GM12878 (cell line): Measurements from ENCODE around the gene FLT1. TPM values are rescaled to one million over a fixed set of nuclear protein-coding genes. Genes with fewer than 3 reads are reported as not detected.

Source experiments
- ATAC-seq: fragments of 200-7000 bp; cut with Tn5 transposase; 3 replicates; pipeline ENCODE4 v1.9.1; 2020; ENCODE audit warnings: mild to moderate bottlenecking, moderate library complexity
- BruUV-seq: library from RNA; stranded (reverse); fragments of 400-500 nt; replicated peaks from 2 replicates; lab custom pipeline; 2021; lab: Mats Ljungman, UMichigan
- CTCF ChIA-PET: fragments of 300-600 bp; sonication (Branson Sonifier 250); formaldehyde crosslinking; extraction: SDS; loops from one replicate; lab custom pipeline; 2021; ENCODE audit warnings: inconsistent platforms; lab: Yijun Ruan, JAX
- POLR2A ChIA-PET: fragments of 350-600 bp; formaldehyde crosslinking; extraction: SDS; loops from one replicate; lab custom pipeline; 2021; ENCODE audit warnings: inconsistent platforms; lab: Charles Lee
- RAD21 ChIA-PET: fragments of 300-600 bp; sonication (Branson Sonifier 250); formaldehyde crosslinking; loops from one replicate; lab custom pipeline; 2023; ENCODE audit warnings: antibody characterized with exemption; ENCODE audit not compliant: unreplicated experiment; lab: Charles Lee
- SMC1A ChIA-PET: fragments of 300-600 bp; sonication (Branson Sonifier 250); formaldehyde crosslinking; loops from one replicate; lab custom pipeline; 2023; ENCODE audit not compliant: unreplicated experiment, uncharacterized antibody; lab: Charles Lee
- DNase-seq: peaks from one replicate; pipeline ENCODE4 v3.0.0-alpha.2; 2011; ENCODE audit warnings: low read depth, low spot score
- FAIRE-seq: peaks from 3 replicates; lab custom pipeline; 2011; peaks lifted over from hg19 to GRCh38; lab: Jason Lieb, UNC
- H2AFZ ChIP-seq: 2 replicates; pipeline ENCODE4 v1.6.0; 2011; ENCODE audit warnings: low read depth, low read length, control low read depth; ENCODE audit not compliant: control insufficient read depth
- H3K27ac ChIP-seq: 2 replicates; pipeline ENCODE4 v1.5.1; 2011; ENCODE audit warnings: control low read depth; ENCODE audit not compliant: control insufficient read depth, insufficient read depth
- H3K27me3 ChIP-seq, 2 experiments: replicated peaks in 1 of 2; 2 replicates each; pipeline versions ENCODE4 v1.6.0 to v1.6.1; 2011; ENCODE audit warnings: low read length in 1 of 2; ENCODE audit not compliant: control insufficient read depth in 2 of 2, insufficient read depth in 2 of 2
- H3K36me3 ChIP-seq, 2 experiments: 2 replicates each; pipeline ENCODE4 v1.5.1; 2011; ENCODE audit warnings: low read length in 1 of 2; ENCODE audit not compliant: control insufficient read depth in 2 of 2, insufficient read depth in 2 of 2
- H3K4me1 ChIP-seq: 2 replicates; pipeline ENCODE4 v1.6.1; 2011; ENCODE audit warnings: mild to moderate bottlenecking, low read length, moderate library complexity, mixed read lengths; ENCODE audit not compliant: control insufficient read depth, insufficient read depth
- H3K4me2 ChIP-seq: 2 replicates; pipeline ENCODE4 v1.6.0; 2011; ENCODE audit warnings: control low read depth; ENCODE audit not compliant: control insufficient read depth, insufficient read depth
- H3K4me3 ChIP-seq: fragments of 200-600 bp; sonication (generic); 2 replicates; pipeline ENCODE4 v1.5.1; 2016
- H3K79me2 ChIP-seq: 2 replicates; pipeline ENCODE4 v1.6.0; 2011; ENCODE audit warnings: low read length; ENCODE audit not compliant: control insufficient read depth, insufficient read depth
- H3K9ac ChIP-seq: 2 replicates; pipeline ENCODE4 v1.8.0; 2011; ENCODE audit warnings: low read length, control low read depth, mixed read lengths; ENCODE audit not compliant: control insufficient read depth, insufficient read depth
- H3K9me3 ChIP-seq: replicated peaks from 3 replicates; pipeline ENCODE4 v1.5.1; 2011; ENCODE audit warnings: mild to moderate bottlenecking, low read length; ENCODE audit not compliant: control insufficient read depth, insufficient read depth
- H4K20me1 ChIP-seq: 2 replicates; pipeline ENCODE4 v1.6.0; 2011; ENCODE audit not compliant: control insufficient read depth, insufficient read depth
- ATF3 ChIP-seq: IDR thresholded peaks from 2 replicates; pipeline ENCODE4 v1.6.1; 2011; ENCODE audit warnings: low read depth, mild to moderate bottlenecking, low read length, moderate library complexity, borderline replicate concordance; ENCODE audit errors: extremely low read depth
- CHD2 ChIP-seq: IDR thresholded peaks from 2 replicates; pipeline ENCODE4 v1.6.1; 2011; ENCODE audit warnings: low read depth, low read length, improper control_type of control experiment, borderline replicate concordance
- CREB1 ChIP-seq: IDR thresholded peaks from 2 replicates; pipeline ENCODE4 v1.6.1; 2012; ENCODE audit warnings: low read depth, mild to moderate bottlenecking, inconsistent platforms
- EZH2 ChIP-seq: IDR thresholded peaks from 2 replicates; pipeline ENCODE4 v1.6.1; 2012; ENCODE audit warnings: low read depth, mild to moderate bottlenecking, control low read depth, inconsistent platforms, low read length, borderline replicate concordance; ENCODE audit not compliant: control insufficient read depth
- KDM1A ChIP-seq: fragments of 200-600 bp; sonication (generic); IDR thresholded peaks from 2 replicates; pipeline ENCODE4 v1.6.1; 2016; ENCODE audit warnings: borderline replicate concordance
- LARP7 ChIP-seq: fragments of 450-650 bp; IDR thresholded peaks from 2 replicates; pipeline ENCODE4 v1.6.1; 2017; ENCODE audit warnings: mild to moderate bottlenecking
- MYC ChIP-seq: IDR thresholded peaks from 2 replicates; pipeline ENCODE4 v1.6.1; 2011; ENCODE audit warnings: mild to moderate bottlenecking, low read length, moderate library complexity, inconsistent platforms; ENCODE audit not compliant: insufficient read depth, insufficient replicate concordance, insufficient read length, severe bottlenecking
- NBN ChIP-seq: fragments of 450-650 bp; IDR thresholded peaks from 2 replicates; pipeline ENCODE4 v1.6.1; 2016
- PBX3 ChIP-seq: IDR thresholded peaks from 2 replicates; pipeline ENCODE4 v1.6.1; 2011; ENCODE audit warnings: mild to moderate bottlenecking, low read depth, low read length, moderate library complexity; ENCODE audit not compliant: insufficient replicate concordance
- RB1 ChIP-seq: fragments of 450-650 bp; formaldehyde crosslinking; IDR thresholded peaks from 2 replicates; pipeline ENCODE4 v1.6.1; 2017; ENCODE audit warnings: mild to moderate bottlenecking, borderline replicate concordance
- RBBP5 ChIP-seq: fragments of 200-600 bp; sonication (generic); conservative IDR thresholded peaks from 2 replicates; pipeline ENCODE4 v1.6.1; 2016
- SMAD5 ChIP-seq: IDR thresholded peaks from 2 replicates; pipeline ENCODE4 v1.6.1; 2016; ENCODE audit warnings: antibody characterized with exemption, low read depth
- SMARCA5 ChIP-seq: fragments of 450-650 bp; IDR thresholded peaks from 2 replicates; pipeline ENCODE4 v1.6.1; 2017; ENCODE audit warnings: mild to moderate bottlenecking
- SREBF1 ChIP-seq: IDR thresholded peaks from 2 replicates; pipeline ENCODE4 v1.6.1; 2012; ENCODE audit warnings: mild to moderate bottlenecking, low read length
- ZNF592 ChIP-seq: fragments of 450-650 bp; IDR thresholded peaks from 2 replicates; pipeline ENCODE4 v1.6.1; 2017; ENCODE audit warnings: mild to moderate bottlenecking, moderate library complexity
- WGBS: methylation state at CpG from one replicate; pipeline ENCODE4 v1.1.6; 2016; ENCODE audit warnings: low lambda C conversion rate; ENCODE audit not compliant: insufficient replicate concordance, insufficient coverage; ENCODE audit errors: missing lambda C conversion rate; 5-methylcytosine and 5-hydroxymethylcytosine counted together
- in situ Hi-C: fragments of 300-500 bp; cut with MboI; formaldehyde crosslinking; loops from 9 replicates; pipeline ENCODE4 v1.14.3; 2018; ENCODE audit warnings: mixed read lengths
- intact Hi-C: fragments of 100-400 bp; cut with micrococcal nuclease; formaldehyde crosslinking; loops from one replicate; pipeline ENCODE4 v1.14.2; 2022; ENCODE audit not compliant: unreplicated experiment
- polyA plus RNA-seq, 11 experiments: library from polyadenylated mRNA; depleted of rRNA in 4 of 11; unstranded in 6 of 11; stranded (reverse) in 5 of 11; fragments of >200 nt; fragmentation: Nextera tagmentation in 4 of 11; fragmentation: Illumina TruSeq in 1 of 11; extraction: Ambion mirVana in 4 of 11; extraction: Trizol in 1 of 11; gene quantifications; 1 replicate in 1 of 11; 2 replicates in 10 of 11; pipeline versions ENCODE4 v1.2.1 to v1.2.3, GENCODE V29; 2011 to 2016; ENCODE audit warnings: inconsistent platforms in 2 of 11, missing spikeins in 2 of 11, low read depth in 1 of 11
- total RNA-seq, 4 experiments: library from RNA; depleted of rRNA in 3 of 4; stranded (reverse); fragments of >200 nt in 3 of 4; fragmentation: Illumina TruSeq in 1 of 4; extraction: Trizol in 1 of 4; gene quantifications; 2 replicates each; pipeline versions ENCODE4 v1.2.1 to v1.2.3, GENCODE V29; 2013 to 2021
- TF ChIP-seq, protein P1 (sequence below): IDR thresholded peaks from 2 replicates; pipeline ENCODE4 v1.6.1; 2011; ENCODE audit warnings: borderline replicate concordance, low read depth, mild to moderate bottlenecking, moderate library complexity, mixed read lengths, low read length; ENCODE audit not compliant: insufficient read depth; ENCODE audit errors: extremely low read length

FLT1 gene
- total and polyA plus RNA-seq, 10 of the 15 experiments (the other 5 are each of a cell fraction or from before 2014, with no cell fraction given), result 0.55 to 5.6 (median 0.84) TPM

GRCh38 chr13:28322256-28322905, 172.5 kb downstream of the FLT1 start:
- ChIA-PET SMC1A (interaction anchor here (0.8 to 4.7 kb wide), 6 partner anchors 13 to 476 kb away, joined by 3 to 57 read pairs (median 4); no protein-coding TSS in a partner anchor), RAD21 (interaction anchor here (0.8 to 1.2 kb wide), 3 partner anchors 246 to 474 kb away, joined by 3 to 5 read pairs (median 4); no protein-coding TSS in a partner anchor), CTCF (interaction anchor here (1.0 to 4.7 kb wide), 6 partner anchors 100 to 473 kb away, joined by 3 to 63 read pairs (median 4); no protein-coding TSS in a partner anchor), POLR2A (interaction anchor here (0.6 kb wide), 1 partner anchor 26 kb away, joined by 5 read pairs; no protein-coding TSS in a partner anchor)
- ATAC-seq, result no peak
- H3K4me3 ChIP-seq, result no peak overlapping the region
- H2AFZ ChIP-seq, result no peak overlapping the region
- in situ Hi-C loops (loop anchor here (5.0 to 25.0 kb wide), 3 partner anchors 315 to 1040 kb away; no protein-coding TSS in a partner anchor), intact Hi-C loops (loop anchor here (5.0 to 10.0 kb wide), 3 partner anchors 110 to 335 kb away; partner anchors contain the start of gene POMP)
- no peaks in the 10 kb centered on the region for H4K20me1 ChIP-seq
- no peak overlapping the region for H3K9ac ChIP-seq
- 86% methylated on average over 11 of the region's 11 CpGs for WGBS
- TF ChIP-seq LARP7 (no peak), MYC (no peak), NBN (no peak), ATF3 (no peak), CHD2 (no peak), PBX3 (no peak), ZNF592 (no peak), KDM1A (no peak), SMAD5 (no peak), EZH2 (no peak), SREBF1 (no peak), RB1 (no peak), CREB1 (no peak), SMARCA5 (no peak), RBBP5 (no peak)
- TF ChIP-seq, protein P1, sequence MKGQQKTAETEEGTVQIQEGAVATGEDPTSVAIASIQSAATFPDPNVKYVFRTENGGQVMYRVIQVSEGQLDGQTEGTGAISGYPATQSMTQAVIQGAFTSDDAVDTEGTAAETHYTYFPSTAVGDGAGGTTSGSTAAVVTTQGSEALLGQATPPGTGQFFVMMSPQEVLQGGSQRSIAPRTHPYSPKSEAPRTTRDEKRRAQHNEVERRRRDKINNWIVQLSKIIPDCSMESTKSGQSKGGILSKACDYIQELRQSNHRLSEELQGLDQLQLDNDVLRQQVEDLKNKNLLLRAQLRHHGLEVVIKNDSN, result no peak
- no peaks in the 10 kb centered on the region for H3K27me3 ChIP-seq
- H3K27ac ChIP-seq, result no peak overlapping the region
- no peaks in the 10 kb centered on the region for H3K4me1 ChIP-seq
- H3K79me2 ChIP-seq, result no peaks in the 10 kb centered on the region
- H3K4me2 ChIP-seq, result no peak overlapping the region
- no peaks in the 10 kb centered on the region for H3K9me3 ChIP-seq
- no peaks in the 10 kb centered on the region for H3K36me3 ChIP-seq
- no TSS peak for BruUV-seq
- no peak for DNase-seq
- no peak for FAIRE-seq
